Stomach (tissue), 9 donors: Measurements from ENCODE around the gene DDX56. TPM values are rescaled to one million over a fixed set of nuclear protein-coding genes. Genes with fewer than 3 reads are reported as not detected.

Experiments used
- DNase-seq, 2 donors: peaks; one replicate each; pipeline versions ENCODE4 v3.0.0 to v3.0.0-alpha.2; 2013 to 2019
- H3K27ac ChIP-seq, 5 donors: fragments of 200-600 bp in 4 of 5; sonication (generic) in 4 of 5; one replicate each; pipeline ENCODE4 v1.5.1; 2013 to 2019; ENCODE audit warnings: mild to moderate bottlenecking in 1 of 5, moderate library complexity in 1 of 5
- H3K27me3 ChIP-seq, 3 donors: fragments of 200-600 bp; sonication (generic); one replicate each; pipeline ENCODE4 v1.5.1; 2017 to 2019; ENCODE audit warnings: mixed run types in 1 of 3
- H3K36me3 ChIP-seq, 4 donors: fragments of 200-600 bp; sonication (generic); 1 replicate in 3 of 4; 2 replicates in 1 of 4; pipeline ENCODE4 v1.5.1; 2016 to 2019
- H3K4me1 ChIP-seq, 4 donors: fragments of 200-600 bp; sonication (generic); one replicate each; pipeline ENCODE4 v1.5.1; 2016 to 2019
- H3K4me3 ChIP-seq, 4 donors: fragments of 200-600 bp; sonication (generic) in 3 of 4; one replicate each; pipeline ENCODE4 v1.5.1; 2016 to 2019; ENCODE audit warnings: mild to moderate bottlenecking in 1 of 4
- H3K9me3 ChIP-seq, 4 donors: fragments of 200-600 bp; sonication (generic); one replicate each; pipeline ENCODE4 v1.5.1; 2016 to 2019
- EP300 ChIP-seq: sonication (generic); formaldehyde crosslinking; IDR thresholded peaks from one replicate; pipeline ENCODE4 v1.6.1; 2017; ENCODE audit warnings: antibody characterized with exemption
- POLR2A ChIP-seq, 4 donors: fragments of 450-650 bp; IDR thresholded peaks; one replicate each; pipeline ENCODE4 v1.6.1; 2016; ENCODE audit warnings: antibody characterized with exemption in 4 of 4, control low read depth in 2 of 4, mild to moderate bottlenecking in 1 of 4, moderate library complexity in 1 of 4
- POLR2AphosphoS5 ChIP-seq, 3 donors: sonication (generic); formaldehyde crosslinking; IDR thresholded peaks; one replicate each; pipeline ENCODE4 v1.6.1; 2016; ENCODE audit warnings: antibody characterized with exemption in 3 of 3
- WGBS, 5 donors: extraction: QIAGEN DNeasy Blood & Tissue Kit in 3 of 5; methylation state at CpG; one replicate each; pipeline versions ENCODE4 v1.1.5 to v1.1.7; 2013 to 2018; 5-methylcytosine and 5-hydroxymethylcytosine counted together
- intact Hi-C: fragments of 100-400 bp; cut with DNase I; formaldehyde crosslinking; loops from one replicate; pipeline ENCODE4 v1.15.1; 2023; ENCODE audit warnings: low total_unique reads
- polyA plus RNA-seq, 3 donors: library from polyadenylated mRNA; stranded (reverse); fragments of 200-250 nt; gene quantifications; one replicate each; pipeline ENCODE4 v1.2.3, GENCODE V29; 2013
- total RNA-seq, 5 donors: library from RNA; depleted of rRNA; stranded (reverse); fragments of >200 nt; gene quantifications; one replicate each; pipeline versions ENCODE4 v1.1.0 to v1.2.3, GENCODE V29; 2014 to 2016
- TF ChIP-seq, protein P1 (sequence below), 7 experiments: fragments of 450-650 bp in 4 of 7; fragments of 200-600 bp in 3 of 7; sonication (generic) in 3 of 7; IDR thresholded peaks; one replicate each; pipeline ENCODE4 v1.5.1; 2016 to 2019; ENCODE audit warnings: antibody characterized with exemption in 7 of 7, control low read depth in 2 of 7, mild to moderate bottlenecking in 1 of 7
- donor health status: healthy with polysubstance abuse.
- donor health status: Bipolar disorder and iron deficiency.
- donor health status: healthy.

The DDX56 gene
- total and polyA plus RNA-seq, 8 donors, result 35.6 to 98.7 (median 55.2) TPM

DNA sequence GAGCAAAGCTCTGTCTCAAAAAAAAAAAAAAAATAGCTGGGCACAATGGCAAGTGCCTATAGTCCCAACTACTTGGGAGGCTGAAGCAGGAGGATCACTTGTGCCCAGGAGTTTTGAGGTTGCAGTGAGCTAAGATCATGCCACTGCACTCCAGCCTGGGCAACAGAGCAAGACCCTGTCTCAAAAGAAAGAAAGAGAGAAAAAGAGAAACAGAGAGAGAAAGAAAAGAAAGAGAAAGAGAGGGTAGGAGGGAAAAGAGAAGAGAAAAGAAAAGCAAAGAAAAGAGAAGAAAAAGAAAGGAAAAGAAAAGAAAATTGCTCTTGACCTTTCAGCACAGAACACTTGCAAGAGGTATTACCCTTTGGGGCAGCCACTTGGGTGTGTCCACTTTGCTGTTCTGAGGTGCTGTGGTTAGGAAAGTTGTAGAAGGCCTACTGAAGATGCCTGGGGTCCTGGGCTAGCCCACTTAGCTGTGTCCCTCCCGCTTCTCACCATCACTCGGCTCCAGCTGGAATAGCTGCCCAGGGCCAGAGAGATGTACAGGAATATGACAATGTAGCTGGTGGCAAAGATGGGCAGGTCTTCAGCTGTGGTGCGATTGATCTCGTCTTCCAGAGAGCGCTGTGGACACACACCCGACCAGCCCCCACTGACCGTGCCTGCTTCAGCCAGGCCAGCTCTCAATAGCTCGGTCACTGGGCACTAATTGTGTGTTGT is 38.2 kb downstream of the DDX56 start:
- WGBS, 5 donors, result 89 to 96% (median 94%) methylated on average over 8 of the region's 8 CpGs
- H3K27me3 ChIP-seq, result no peaks in the 10 kb centered on the region
- no peak overlapping the region for H3K27ac ChIP-seq
- no peak overlapping the region for H3K4me3 ChIP-seq
- intact Hi-C loops, result no loop called here
- H3K36me3 ChIP-seq, result no peaks in the 10 kb centered on the region
- H3K9me3 ChIP-seq, result no peaks in the 10 kb centered on the region
- H3K4me1 ChIP-seq, result peaks cover 0 to 11% (median 2%) of the 10 kb centered on the region in 4 donors
- TF ChIP-seq POLR2A (IDR thresholded peaks at IDR 0.05), result no peak
- TF ChIP-seq, protein P1, sequence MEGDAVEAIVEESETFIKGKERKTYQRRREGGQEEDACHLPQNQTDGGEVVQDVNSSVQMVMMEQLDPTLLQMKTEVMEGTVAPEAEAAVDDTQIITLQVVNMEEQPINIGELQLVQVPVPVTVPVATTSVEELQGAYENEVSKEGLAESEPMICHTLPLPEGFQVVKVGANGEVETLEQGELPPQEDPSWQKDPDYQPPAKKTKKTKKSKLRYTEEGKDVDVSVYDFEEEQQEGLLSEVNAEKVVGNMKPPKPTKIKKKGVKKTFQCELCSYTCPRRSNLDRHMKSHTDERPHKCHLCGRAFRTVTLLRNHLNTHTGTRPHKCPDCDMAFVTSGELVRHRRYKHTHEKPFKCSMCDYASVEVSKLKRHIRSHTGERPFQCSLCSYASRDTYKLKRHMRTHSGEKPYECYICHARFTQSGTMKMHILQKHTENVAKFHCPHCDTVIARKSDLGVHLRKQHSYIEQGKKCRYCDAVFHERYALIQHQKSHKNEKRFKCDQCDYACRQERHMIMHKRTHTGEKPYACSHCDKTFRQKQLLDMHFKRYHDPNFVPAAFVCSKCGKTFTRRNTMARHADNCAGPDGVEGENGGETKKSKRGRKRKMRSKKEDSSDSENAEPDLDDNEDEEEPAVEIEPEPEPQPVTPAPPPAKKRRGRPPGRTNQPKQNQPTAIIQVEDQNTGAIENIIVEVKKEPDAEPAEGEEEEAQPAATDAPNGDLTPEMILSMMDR (IDR thresholded peaks at IDR 0.05), result no peak
- TF ChIP-seq EP300, result no peak
- no peak for TF ChIP-seq POLR2AphosphoS5 (IDR thresholded peaks at IDR 0.05)
- DNase-seq, result no peak

DNA sequence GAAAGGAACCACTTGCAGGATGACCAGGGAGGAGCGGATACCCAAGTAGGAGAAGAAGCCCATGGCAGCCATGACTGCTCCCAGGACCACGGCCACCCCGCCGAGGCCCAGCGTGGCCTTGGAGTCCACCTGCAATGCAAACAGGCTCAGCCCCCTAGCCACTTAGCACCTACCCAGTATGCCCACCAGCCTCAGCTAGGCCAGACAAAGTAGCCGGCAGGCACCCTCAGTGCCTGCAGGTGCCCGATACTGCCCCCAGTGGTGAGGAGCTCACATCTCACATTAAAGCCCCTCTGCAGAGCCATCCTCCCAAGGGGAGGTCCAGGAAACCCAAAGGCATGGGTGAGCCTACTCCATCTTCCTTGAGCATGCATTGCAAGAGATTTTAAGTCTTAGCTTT is 39.2 kb downstream of the DDX56 start:
- no peaks in the 10 kb centered on the region for H3K9me3 ChIP-seq
- H3K36me3 ChIP-seq, result no peaks in the 10 kb centered on the region
- H3K27me3 ChIP-seq, result no peaks in the 10 kb centered on the region
- H3K27ac ChIP-seq, result no peak overlapping the region
- WGBS, 5 donors, result 60 to 83% (median 62%) methylated on average over 1 to 7 of the region's 7 CpGs
- no peak for TF ChIP-seq POLR2A (IDR thresholded peaks at IDR 0.05)
- TF ChIP-seq, protein P1 (IDR thresholded peaks at IDR 0.05), result peak in 3 of 7 experiments; percentile 10 to 27 (median 17)
- peak in 1 of 2 donors; percentile 68 for DNase-seq
- no peak overlapping the region for H3K4me3 ChIP-seq
- intact Hi-C loops, result no loop called here
- peaks cover 0 to 11% (median 2%) of the 10 kb centered on the region in 4 donors for H3K4me1 ChIP-seq

DNA sequence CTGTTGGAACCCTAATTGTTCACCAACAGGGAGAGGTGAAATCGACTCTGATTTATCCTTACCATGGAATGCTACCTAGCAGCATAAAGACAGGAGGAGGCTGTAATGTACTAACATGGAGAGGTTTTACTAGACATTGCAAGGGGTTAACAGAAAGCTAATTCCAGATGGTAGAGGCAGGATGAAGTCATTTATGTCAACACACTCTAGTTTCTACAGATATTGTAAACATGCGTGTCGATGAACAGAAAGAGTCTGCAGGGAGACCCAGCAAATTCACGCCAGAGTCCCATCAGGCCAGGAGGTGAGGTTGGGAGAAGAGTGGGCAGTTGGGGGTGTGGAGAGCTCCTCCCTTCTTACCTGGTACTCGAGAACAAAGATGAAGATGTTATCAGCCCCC is 39.6 kb downstream of the DDX56 start:
- Histone ChIP-seq H3K4me1 (peaks cover 0 to 11% (median 2%) of the 10 kb centered on the region in 4 donors), H3K4me3 (no peak overlapping the region), H3K27me3 (no peaks in the 10 kb centered on the region), H3K27ac (no peak overlapping the region), H3K9me3 (no peaks in the 10 kb centered on the region), H3K36me3 (no peaks in the 10 kb centered on the region)
- 37 to 57% (median 45%) methylated on average over 5 of the region's 5 CpGs for WGBS, 5 donors
- TF ChIP-seq, protein P1 (IDR thresholded peaks at IDR 0.05), result no peak
- intact Hi-C loops, result no loop called here
- peak in 1 of 2 donors; percentile 37 for DNase-seq

DNA sequence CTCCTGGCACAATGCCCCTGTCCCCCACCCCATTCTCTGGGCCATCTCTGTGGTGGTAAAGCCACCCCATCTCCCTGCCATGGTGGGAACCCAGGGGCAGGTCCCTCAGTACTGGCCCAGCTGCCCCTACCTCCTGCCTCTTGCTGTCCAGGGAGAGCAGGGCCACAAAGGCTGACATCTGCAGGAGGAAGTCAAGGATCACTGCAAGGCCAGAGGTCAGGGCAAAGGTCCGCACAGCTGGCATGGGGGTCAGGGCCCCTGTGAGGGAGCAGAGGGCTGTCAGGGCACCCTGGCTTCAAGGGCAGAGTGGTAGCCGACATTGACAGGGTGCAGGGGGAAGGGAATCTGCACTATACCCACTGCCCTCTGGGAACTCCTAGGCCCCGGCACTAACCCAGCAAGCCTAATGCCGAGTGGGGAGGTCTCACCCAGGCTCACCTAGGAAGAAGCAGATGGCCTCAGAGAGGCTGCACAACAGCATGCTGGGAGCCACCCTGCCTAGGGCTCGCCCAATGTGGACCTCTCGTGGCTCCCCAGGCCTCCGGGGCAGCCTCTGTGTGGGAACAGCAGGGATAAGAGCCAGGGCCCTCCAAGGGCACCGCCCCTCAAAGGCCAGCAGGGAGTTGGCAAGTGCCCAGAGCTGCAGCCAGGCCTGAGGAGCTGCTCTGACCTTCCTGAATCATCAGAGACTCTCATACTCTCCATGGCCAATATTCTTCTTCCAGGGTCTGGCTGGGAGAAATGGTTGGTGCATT is 40.2 kb downstream of the DDX56 start:
- H3K36me3 ChIP-seq, result no peaks in the 10 kb centered on the region
- H3K9me3 ChIP-seq, result no peaks in the 10 kb centered on the region
- intact Hi-C loops, result no loop called here
- 67 to 77% (median 71%) methylated on average over 4 to 8 of the region's 8 CpGs for whole genome bisulfite sequencing, 5 donors
- H3K27ac ChIP-seq, result no peak overlapping the region
- TF ChIP-seq EP300, result no peak
- no peak for TF ChIP-seq POLR2AphosphoS5 (IDR thresholded peaks at IDR 0.05)
- TF ChIP-seq, protein P1 (IDR thresholded peaks at IDR 0.05), result no peak
- no peak for TF ChIP-seq POLR2A (IDR thresholded peaks at IDR 0.05)
- H3K27me3 ChIP-seq, result no peaks in the 10 kb centered on the region
- H3K4me1 ChIP-seq, result peaks cover 0 to 11% (median 2%) of the 10 kb centered on the region in 4 donors
- no peak overlapping the region for H3K4me3 ChIP-seq
- peak in 1 of 2 donors; percentile 20 for DNase-seq
